22Rv1 (cell line): Measurements from ENCODE around the gene ATP1A1.

ENCODE experiments used
- CTCF ChIP-seq: fragments of 450-650 bp; IDR thresholded peaks from 2 replicates; pipeline ENCODE4 v1.5.1; 2017; ENCODE audit warnings: mild to moderate bottlenecking
- ZFX ChIP-seq: fragments of 450-650 bp; IDR thresholded peaks from 2 replicates; pipeline ENCODE4 v1.6.1; 2017; ENCODE audit warnings: antibody characterized with exemption, borderline replicate concordance

- TF ChIP-seq CTCF = no peak
- TF ChIP-seq ZFX = no peak
Measured at GRCh38 chr1:116433275-116434257, 60.5 kb downstream of the ATP1A1 start.
